Measurements from ENCODE around the gene AKNA.
"Not testable (repeated sequence)": the region's sequence is repeated elsewhere in the genome, so short reads cannot be mapped to it uniquely, and the experiment has no call there.

Gene AKNA

DNA sequence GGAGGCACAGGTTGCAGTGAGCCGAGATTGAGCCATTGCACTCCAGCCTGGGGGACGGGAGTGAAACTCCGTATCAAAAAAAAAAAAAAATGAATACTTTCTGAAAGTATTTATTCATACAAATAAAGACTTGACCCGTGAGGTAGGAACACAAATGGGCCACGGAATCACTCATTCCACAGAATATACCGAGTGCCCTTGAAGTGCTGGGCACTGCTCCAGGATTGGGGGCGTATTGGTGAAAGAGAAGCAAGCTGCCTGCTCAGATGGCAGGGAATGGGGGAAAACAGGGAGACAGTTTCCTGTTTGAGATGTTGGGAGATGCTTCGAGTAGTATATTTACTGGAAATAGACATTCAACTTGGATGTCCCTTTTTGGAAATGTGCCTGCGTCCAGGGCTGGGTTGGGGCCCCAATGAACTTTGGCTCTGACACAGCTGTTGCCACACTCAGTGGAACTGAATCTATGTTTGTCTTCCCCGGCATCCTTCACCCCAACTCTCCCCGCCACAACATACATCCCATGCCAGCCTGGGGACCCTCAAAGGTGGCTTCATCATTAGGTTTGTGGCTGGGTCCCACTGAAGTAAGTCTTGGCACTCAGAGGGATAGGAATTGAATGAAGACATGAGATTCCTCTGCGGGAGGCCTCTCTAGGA, 65.5 kb downstream of the AKNA start:
- not testable (repeated sequence) for DNase-seq (ENCODE audit: low read depth)

DNA sequence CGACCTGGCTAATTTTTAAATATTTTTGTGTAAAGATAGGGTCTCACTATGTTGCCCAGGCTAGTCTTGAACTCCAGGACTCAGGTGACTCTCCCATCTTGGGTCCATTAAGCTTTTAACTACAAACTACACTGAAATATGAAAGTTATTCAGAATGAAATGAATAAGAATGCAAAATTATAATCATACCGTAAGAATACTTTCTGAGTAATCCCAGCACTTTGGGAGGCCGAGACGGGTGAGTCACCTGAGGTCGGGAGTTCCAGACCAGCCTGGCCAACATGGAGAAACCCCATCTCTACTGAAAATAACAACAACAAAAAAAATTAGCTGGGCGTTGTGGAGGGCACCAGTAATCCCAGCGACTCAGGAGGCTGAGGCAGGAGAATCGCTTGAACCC, 66.0 kb downstream of the AKNA start:
- DNase-seq (ENCODE audit: low read depth) = no peak

DNA sequence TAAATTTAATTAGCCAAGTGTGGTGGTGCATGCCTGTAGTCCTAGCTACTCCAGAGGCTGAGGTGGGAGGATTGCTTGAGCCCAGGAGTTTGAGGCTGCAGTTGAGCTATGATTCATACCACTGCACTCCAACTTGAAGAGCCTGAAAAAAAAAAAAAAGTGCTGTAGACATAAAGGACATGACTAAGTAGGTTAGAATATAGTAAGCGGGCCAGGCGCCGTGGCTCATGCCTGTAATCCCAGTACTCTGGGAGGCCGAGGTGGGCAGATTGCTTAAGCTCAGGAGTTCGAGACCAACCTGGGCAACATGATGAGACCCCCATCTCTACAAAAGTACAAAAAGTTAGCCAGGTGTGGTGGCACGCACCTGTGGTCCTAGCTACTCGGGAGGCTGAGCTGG, 67.1 kb downstream of the AKNA start:
- DNase-seq (ENCODE audit: low read depth) = not testable (repeated sequence)

DNA sequence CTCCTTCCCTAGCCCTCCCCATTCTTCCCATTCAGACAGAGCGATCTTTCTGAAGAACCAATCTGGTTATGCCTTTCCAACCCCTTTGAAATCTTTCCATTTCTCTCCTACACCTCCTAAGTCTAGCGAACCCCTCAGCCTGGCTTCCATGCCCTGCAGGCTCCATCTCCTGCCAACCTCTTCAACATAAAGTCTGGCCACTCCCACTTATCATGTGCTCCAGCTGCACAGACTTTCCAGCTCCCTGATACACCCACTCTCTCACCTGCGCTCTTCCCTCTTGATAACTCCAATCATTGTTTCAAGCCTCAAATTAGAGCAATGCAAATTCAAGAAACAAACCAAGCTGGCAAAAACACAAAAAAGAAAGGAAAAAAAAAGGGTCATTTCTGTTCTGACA, 68.6 kb downstream of the AKNA start:
- no peak for DNase-seq (ENCODE audit: low read depth)

DNA sequence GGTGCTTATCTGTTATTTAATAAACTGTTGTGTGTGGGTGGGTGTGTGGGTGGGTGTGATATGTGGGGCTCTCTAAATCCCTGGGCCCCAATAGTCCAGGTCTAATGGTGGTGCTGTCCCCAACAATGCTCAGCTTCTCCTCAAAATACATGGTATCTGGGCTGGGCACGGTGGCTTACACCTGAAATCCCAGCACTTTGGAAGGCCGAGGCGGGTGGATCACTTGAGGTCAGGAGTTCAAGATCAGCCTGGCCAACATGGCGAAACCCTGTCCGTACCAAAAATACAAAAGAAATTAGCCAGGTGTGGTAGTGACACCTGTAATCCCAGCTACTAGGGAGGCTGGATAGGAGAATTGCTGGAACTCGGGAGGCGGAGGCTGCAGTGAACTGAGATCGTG, 69.4 kb downstream of the AKNA start:
- no peak for DNase-seq (ENCODE audit: low read depth)

DNA sequence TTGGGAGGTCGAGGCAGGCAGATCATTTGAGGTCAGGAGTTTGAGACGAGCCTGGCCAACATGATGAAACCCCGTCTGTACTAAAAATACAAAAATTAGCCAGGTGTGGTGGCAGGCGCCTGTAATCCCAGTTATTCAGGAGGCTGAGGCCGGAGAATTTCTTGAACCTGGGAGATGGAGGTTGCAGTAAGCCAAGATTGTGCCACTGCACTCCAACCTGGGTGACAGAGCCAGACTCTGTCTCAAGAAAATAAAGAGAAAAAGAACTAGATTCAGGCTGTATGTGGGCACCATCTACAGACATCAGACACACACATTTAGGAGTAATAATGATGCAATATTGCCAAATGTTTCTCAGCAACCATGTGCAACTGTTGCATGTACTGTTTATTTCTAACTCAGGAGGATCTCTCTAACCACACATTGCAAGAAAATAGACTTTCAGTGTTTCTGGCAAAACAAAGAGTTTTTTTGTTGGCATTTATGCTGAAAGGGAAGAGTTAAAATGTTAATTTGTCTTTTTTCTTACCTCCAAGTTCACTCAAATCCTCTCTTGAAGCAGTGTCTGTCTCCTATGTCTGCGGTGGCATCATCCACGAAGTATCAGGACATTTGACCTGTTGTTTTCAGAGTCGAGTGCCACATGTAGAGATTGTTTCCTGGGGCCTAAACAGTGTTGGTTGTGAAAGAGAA, 70.0 kb downstream of the AKNA start:
- no peak for DNase-seq (ENCODE audit: low read depth)

DNA sequence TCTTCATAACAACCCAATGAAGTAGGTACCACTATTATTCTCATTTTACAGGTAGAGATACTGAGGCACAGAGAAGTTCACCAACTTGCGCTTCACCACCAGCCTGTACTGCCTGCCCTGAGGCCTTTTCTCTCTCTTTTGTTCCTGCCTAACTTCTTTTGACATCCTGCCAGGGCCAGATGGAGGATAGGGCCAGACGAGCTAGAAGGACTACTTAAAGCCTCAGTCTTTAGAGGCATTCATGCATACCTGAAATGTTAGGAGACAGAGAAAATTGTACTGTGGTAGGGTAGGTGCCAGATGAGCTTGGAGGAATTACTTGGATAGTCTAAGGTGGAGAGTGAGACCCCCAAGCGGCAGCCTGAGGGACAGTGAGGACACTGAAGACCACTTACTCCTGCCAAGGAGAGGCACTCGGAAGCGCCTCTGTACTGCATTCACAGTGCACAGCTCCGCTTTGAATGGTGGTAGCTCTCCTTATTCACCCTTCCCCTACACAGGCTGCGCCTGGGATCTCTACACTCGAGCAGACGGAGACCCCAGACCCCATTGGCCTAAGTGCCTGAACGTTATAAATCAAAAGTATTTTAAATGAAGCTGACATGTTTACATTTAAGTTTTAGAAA, 71.1 kb downstream of the AKNA start:
- no peak for DNase-seq (ENCODE audit: low read depth)

DNA sequence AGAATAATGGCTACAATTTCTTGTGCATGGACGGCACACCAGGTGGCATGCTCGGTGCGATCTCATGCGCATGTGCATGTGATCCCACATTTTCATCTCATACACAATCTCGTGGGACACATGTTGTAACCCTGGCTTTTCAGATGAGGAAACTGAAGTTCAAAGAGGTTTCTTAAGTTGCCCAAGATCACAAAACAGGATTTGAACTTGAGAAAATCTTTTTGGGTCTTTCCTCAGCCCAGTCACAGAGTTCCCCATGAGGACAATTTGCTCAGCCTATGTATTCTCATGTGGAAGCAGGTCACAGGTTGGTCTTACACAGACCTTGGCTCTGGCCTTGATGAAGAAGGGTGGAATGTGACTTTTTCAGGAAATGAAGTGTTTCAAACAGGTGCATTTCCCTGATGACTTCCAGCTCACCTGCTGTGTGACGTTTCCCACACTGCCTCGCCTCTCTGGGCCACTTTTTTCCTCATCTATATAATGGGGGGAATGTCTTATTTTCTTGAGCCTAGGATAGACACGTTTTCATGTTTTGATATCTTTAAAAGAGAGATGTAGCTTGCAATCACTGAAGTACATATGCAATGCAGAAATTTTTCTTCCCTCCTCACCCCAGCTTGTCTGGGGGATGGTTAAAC, 71.9 kb downstream of the AKNA start:
- DNase-seq (ENCODE audit: low read depth) = no peak

DNA sequence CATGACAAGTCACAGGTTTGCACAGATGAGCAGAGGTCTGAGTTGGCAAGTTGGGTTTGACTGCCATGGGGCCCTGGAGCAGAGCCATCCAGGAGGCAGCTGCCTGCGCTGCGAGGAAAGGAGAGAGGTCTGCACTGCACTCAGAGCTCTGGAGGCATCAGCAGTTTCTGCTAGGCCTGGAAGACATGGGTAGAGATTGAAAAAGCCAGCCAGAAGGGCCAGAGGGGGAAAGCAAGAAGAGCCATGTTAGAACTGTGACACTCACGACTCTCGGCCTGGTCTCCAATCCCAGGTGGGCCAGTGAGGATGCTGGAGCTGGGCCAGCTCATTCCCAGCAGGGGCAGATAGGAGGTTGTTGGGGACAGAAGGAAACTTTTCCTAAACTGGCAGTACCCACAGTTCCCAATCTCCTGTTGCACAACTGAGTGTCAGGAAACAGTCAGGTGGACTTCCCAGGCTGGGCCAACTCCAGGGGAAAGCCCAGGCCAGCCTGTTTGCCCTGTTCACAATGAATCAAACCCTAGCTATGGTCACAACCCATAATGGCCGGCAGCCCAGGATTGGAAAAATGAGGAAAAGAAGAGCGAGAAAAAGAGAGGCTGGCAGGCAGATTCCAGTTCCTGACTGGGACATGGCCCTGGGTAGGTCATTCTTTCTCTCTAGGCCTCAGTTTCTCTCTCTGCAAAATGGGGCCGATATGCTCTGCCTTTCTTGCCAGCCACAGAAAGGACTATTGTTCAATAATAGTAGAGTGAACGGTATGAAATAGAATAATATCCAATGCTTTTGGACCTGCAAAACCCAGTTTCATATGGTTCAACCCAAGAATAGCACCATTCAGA, 72.7 kb downstream of the AKNA start:
- no peak for DNase-seq (ENCODE audit: low read depth)

DNA sequence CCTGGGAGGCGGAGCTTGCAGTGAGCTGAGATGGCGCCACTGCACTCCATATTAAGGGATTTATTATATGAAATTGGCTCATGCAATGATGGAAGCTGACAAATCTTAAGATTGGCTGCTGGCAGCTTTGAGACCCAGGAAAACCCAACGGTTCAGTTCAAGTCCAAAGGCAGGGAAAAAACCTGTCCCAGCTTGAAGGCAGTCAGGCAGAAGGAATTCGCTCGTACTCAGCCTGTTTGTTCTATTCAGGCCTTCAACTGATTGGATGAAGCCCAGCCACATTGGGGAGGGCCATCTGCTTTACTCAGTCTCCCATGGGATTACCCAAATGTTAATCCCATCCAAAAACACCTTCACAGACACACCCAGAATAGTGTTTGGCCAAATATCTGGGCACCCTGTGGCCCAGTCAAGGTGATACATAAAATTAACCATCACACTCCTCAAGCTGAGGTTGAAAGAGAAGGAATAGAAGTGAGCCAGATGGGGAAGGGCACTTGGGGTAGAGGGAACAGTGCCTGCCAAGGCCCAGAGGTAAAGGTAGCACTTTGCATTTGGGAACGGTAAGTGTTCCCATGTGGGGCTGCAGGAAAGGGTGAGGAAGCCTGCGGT, 73.4 kb downstream of the AKNA start:
- no peak for DNase-seq (ENCODE audit: low read depth)

DNA sequence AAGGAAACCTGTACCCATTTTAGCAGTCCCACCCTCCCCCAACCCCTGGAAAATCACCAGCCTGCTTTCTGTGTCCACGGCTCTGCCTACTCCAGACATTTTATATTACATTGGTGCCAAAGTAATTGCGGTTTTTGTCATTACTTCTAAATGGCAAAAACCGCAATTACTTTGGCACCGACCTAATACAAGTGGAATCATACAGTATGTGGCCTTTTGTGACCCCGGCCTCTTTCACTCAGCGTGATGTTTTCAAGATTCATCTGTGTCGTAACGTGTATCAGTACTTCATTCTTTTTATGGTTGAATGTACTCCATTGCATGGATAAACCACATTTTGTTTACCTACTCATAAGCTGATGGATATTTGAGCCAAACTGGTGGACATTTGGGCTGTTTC, 74.6 kb downstream of the AKNA start:
- no peak for DNase-seq (ENCODE audit: low read depth)

DNA sequence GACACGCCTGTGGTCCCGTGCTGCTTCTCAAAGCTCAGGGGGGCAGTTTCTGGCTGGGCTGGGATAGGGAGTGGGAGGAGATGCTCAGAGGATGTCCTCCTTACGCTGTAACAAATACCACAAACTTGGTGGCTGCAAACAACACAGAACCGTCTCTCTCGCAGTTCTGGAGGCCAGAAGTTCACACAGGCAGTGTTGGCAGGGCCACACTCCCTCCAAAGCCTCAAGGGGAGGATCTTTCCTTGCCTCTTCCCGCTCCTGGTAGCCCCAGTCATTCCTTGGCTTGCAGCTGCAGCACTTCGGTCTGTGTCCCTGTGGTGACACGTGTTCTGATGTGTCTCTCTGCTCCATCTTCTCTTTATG, 75.3 kb downstream of the AKNA start:
- DNase-seq (ENCODE audit: low read depth) = no peak

DNA sequence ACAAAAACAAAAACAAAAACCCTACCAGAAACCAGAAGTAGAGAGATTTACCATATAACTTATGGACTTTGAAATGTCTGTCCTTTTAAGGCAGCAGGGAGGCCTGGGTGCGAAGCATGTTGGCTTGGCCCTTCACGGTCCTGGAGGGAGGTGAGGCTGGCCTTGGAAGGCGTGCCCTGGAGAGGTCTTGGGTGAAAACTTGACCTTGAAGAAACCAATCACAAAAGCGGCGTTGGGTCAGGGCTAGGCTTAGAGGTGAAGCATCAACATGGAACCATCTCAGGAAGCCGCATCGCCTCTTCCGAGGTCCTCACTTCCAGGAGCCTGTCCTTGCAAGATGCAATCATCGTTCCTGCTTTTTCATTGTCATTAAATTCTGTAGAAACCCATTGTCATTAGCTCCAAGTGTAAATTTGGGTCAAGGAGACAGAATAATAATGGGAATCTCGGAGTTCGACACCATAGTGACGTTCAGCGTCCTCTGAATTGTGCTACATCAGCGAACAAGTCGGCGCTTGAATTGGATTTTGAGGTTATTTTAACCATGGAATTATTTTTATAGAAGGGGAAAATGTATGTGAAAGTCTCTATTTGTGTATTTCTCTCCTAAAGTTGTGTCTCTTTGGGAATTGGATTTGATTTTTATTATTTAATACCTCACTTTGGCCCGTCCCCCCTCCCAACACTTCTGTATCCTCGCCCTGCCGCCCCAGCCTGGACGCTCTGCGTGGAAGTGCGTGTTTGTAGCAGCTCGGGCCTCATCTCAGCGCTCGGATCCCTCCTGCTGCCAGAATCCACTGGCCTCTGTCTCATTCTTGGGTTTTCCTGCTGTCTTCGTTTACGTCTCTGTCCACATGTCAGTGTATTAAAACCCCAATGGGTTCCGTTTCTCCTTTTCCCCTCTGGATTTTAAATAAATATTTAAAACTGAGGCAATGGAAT, 75.9 kb downstream of the AKNA start:
- no peak for DNase-seq (ENCODE audit: low read depth)

DNA sequence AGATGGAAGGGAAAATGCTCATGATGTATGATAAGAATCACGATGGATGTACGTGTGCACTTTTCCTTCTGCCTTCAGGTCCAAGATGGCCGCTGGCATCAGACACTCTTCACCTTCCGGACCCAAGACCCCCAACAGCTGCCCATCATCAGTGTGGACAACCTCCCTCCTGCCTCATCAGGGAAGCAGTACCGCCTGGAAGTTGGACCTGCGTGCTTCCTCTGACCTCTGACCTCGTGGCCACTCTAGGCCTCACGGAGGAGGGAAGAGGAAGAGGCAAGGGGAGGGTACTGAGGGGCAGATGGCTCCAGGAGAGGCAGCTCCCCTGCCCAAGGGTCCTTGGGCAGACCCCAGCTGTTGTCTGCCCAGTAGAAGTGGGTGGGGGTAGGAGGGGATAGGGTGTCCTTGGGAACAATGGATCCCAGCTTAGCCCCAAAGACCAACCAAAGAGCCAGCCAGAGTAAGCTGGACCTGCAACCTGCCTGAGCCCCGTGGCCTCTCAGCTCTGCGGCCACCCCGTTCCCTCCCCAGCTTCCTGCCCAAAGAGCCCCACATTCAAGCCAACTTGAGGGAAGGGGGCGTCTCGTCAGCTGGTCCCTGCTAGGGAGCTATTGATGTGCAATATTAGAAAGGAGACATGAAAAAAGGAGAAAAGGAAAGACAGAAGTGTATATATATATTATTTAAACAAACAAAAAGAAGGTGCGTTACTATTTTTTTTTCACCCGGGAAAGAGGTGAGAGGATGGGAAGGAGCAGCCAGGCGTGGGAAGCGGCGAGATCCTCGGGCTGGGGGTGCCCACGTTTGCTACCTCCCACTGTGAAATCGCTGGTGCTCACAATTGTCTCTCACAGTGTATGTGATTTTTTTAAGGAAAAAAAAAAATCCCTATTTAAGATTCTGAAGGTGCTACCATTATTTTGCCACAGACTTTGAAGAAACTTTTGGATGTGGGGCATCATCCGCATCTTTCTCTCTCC, 77.0 kb downstream of the AKNA start:
- no peak for DNase-seq (ENCODE audit: low read depth)

DNA sequence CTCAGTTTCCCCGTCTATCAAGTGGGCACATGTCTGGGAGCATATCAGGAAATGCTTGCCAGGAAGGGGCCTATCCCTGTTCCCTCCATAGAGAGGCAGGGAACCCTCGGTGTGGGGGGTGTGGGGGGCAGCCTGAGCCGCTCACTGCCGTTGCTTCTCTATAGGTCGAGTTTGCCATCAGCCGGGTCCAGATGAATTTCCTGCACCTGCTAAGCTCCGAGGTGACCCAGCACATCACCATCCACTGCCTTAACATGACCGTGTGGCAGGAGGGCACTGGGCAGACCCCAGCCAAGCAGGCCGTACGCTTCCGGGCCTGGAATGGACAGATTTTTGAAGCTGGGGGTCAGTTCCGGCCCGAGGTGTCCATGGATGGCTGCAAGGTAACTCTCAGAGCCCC, 78.7 kb downstream of the AKNA start:
- no peak for DNase-seq (ENCODE audit: low read depth)

DNA sequence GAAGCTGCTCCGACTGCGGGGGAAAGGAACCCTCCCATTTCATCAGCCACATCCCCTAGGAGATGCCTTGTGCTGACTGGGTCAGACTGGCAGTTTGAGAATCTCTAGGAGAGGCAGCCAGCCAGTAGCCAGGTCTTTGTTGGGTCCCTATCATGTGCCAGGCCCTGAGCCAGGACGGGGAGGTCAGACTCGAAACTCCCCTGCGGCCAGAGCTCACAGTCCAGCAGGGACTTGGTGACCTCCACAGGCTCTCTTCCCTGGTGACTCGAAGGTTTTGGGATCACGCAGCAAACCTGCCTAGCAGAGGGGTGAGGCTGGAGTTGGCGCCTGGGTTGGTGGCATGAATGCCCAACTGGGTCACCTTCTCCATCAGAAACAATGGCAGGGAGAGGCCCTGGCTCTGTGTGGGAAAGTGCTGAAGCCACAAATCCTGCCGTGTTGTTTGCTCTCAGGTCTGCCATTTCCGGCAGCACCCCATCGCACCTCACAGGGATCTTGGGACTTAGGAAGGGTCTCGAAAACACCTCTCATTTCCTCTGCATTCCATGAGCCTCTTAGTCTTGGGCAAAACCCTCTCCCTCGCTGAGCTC, 79.3 kb downstream of the AKNA start:
- DNase-seq (ENCODE audit: low read depth) = no peak

DNA sequence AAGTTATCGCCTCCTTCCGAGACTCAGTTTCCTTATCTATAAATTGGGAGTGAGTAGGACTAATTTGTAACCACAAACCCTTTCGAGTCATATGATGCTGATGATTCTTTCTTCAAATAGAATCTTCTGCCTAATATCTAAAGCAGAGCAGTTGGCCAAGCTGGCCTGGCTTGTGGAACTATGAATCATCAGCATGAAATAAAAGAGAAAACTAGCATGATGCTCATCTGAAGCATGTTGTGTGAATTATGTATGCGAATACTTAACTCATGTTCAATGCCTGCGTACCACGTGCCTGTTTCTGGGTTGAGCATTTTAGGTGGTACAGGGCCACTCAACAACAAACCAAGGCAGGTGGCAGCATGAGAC, 79.9 kb downstream of the AKNA start:
- DNase-seq (ENCODE audit: low read depth) = no peak

DNA sequence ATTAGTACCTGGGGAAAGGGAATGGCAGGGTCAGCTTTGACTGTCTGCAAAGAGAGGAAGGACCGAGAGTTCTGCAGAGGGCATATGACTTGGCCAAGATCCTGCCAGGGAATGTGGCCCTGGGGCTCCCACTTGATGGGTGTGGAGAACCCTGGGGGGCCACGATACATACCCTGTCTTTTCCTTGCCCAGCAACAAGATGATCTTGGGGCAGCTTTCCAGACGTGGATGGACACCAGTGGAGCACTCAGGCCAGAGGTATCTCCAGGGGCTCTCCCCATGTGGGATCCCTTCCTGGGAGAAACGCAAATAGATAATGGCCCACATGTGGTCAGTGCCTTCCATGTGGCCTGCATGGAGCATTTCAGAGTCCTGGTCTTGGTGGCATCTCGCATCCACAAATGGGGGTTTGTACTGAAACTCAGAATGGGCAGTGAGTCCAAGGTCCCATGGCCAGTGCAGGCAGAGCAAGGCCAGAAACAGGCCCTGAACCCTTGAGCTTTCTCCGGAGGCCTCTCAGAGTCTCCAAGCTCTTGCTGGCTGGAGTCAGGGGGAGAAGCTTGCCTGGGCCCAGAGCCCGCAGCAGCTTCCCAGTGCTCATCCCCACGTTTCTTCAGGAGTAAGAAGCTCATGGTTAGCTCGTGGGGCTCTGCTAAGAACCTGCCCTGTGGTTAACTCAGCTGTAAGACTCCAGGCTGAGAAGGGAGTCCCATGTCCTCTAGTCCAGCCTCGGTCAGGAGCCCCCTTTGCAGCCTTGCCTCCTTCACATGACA, 83.2 kb downstream of the AKNA start:
- DNase-seq (ENCODE audit: low read depth) = no peak

All from stimulated activated CD8-positive, alpha-beta memory T cell treated with anti-CD3 and anti-CD28 coated beads, Interleukin-4, amount 100 ng/mL, for 24 hours (primary cell).